WTC11 (cell line): ENCODE data around the gene C1QL4. TPM values are rescaled to one million over a fixed set of nuclear protein-coding genes. Genes with fewer than 3 reads are reported as not detected.

Experiments
- ATAC-seq: fragments of 200-7000 bp; cut with Tn5 transposase; 2 replicates; pipeline ENCODE4 v1.10.0; 2021; ENCODE audit warnings: mild to moderate bottlenecking, moderate library complexity
- CTCF ChIA-PET: fragments of 300-600 bp; sonication (Branson Sonifier 250); formaldehyde crosslinking; loops from one replicate; lab custom pipeline; 2021; ENCODE audit warnings: antibody characterized with exemption; lab: Charles Lee
- POLR2A ChIA-PET: fragments of 350-600 bp; sonication (Branson Sonifier 250); formaldehyde crosslinking; loops from one replicate; lab custom pipeline; 2021; ENCODE audit warnings: antibody characterized with exemption; lab: Charles Lee
- DNase-seq: peaks from one replicate; pipeline ENCODE4 v3.0.0; 2021; ENCODE audit warnings: low spot score
- H3K27ac Mint-ChIP-seq: 2 replicates; pipeline ENCODE4 v1.8.0; 2021; ENCODE audit warnings: mixed read lengths
- H3K27me3 Mint-ChIP-seq: 2 replicates; pipeline ENCODE4 v1.8.0; 2021; ENCODE audit warnings: low read depth, mild to moderate bottlenecking, moderate library complexity, mixed read lengths
- H3K36me3 Mint-ChIP-seq: 2 replicates; pipeline ENCODE4 v1.8.0; 2021; ENCODE audit warnings: mixed read lengths
- H3K4me1 Mint-ChIP-seq: 2 replicates; pipeline ENCODE4 v1.8.0; 2022; ENCODE audit warnings: mixed read lengths
- H3K4me3 Mint-ChIP-seq: 2 replicates; pipeline ENCODE4 v1.8.0; 2021; ENCODE audit warnings: mild to moderate bottlenecking, moderate library complexity, mixed read lengths
- H3K9me3 Mint-ChIP-seq: 2 replicates; pipeline ENCODE4 v1.8.0; 2021; ENCODE audit warnings: mixed read lengths
- AR ChIP-seq: fragments of 250-450 bp; sonication (Bioruptor Pico); IDR thresholded peaks from 2 replicates; pipeline ENCODE4 v1.9.0; 2021; ENCODE audit warnings: mild to moderate bottlenecking
- ATF1 ChIP-seq: sonication (generic); formaldehyde crosslinking; IDR thresholded peaks from 2 replicates; pipeline ENCODE4 v1.8.1; 2023; ENCODE audit warnings: mild to moderate bottlenecking, moderate library complexity, missing genetic modification reagents
- CBFB ChIP-seq: sonication (generic); formaldehyde crosslinking; IDR thresholded peaks from 2 replicates; pipeline ENCODE4 v1.8.1; 2022; ENCODE audit warnings: mild to moderate bottlenecking, low read depth, missing genetic modification reagents
- ERG ChIP-seq: fragments of 250-450 bp; sonication (Bioruptor Pico); IDR thresholded peaks from 2 replicates; pipeline ENCODE4 v1.8.0; 2021; ENCODE audit warnings: mild to moderate bottlenecking
- FOXJ3 ChIP-seq: sonication (generic); formaldehyde crosslinking; IDR thresholded peaks from 2 replicates; pipeline ENCODE4 v1.9.0; 2021; ENCODE audit warnings: missing genetic modification reagents, mild to moderate bottlenecking, borderline replicate concordance
- FOXP4 ChIP-seq: sonication (generic); formaldehyde crosslinking; IDR thresholded peaks from 2 replicates; pipeline ENCODE4 v1.8.0; 2022; ENCODE audit warnings: mild to moderate bottlenecking, missing genetic modification reagents
- GRHL2 ChIP-seq: fragments of 250-450 bp; sonication (Bioruptor Pico); IDR thresholded peaks from 2 replicates; pipeline ENCODE4 v1.8.0; 2022; ENCODE audit warnings: mild to moderate bottlenecking, moderate library complexity; ENCODE audit not compliant: insufficient replicate concordance, severe bottlenecking
- JAZF1 ChIP-seq: fragments of 250-450 bp; sonication (Bioruptor Pico); IDR thresholded peaks from 2 replicates; pipeline ENCODE4 v1.9.0; 2021; ENCODE audit warnings: moderate library complexity, mild to moderate bottlenecking, inconsistent platforms
- MYBL2 ChIP-seq: sonication (generic); formaldehyde crosslinking; IDR thresholded peaks from 2 replicates; pipeline ENCODE4 v1.8.1; 2023; ENCODE audit warnings: mild to moderate bottlenecking, moderate library complexity, missing genetic modification reagents
- NR1H2 ChIP-seq: sonication (generic); formaldehyde crosslinking; IDR thresholded peaks from 2 replicates; pipeline ENCODE4 v1.9.0; 2021; ENCODE audit warnings: mild to moderate bottlenecking, moderate library complexity, missing genetic modification reagents
- PREB ChIP-seq: sonication (generic); formaldehyde crosslinking; IDR thresholded peaks from 2 replicates; pipeline ENCODE4 v1.8.1; 2022; ENCODE audit warnings: mild to moderate bottlenecking, missing genetic modification reagents, moderate library complexity, borderline replicate concordance
- RELA ChIP-seq: sonication (generic); formaldehyde crosslinking; IDR thresholded peaks from 2 replicates; pipeline ENCODE4 v1.8.1; 2022; ENCODE audit warnings: missing genetic modification reagents, mild to moderate bottlenecking, borderline replicate concordance
- RORB ChIP-seq: fragments of 250-450 bp; sonication (Bioruptor Pico); IDR thresholded peaks from 2 replicates; pipeline ENCODE4 v1.9.0; 2021; ENCODE audit warnings: mild to moderate bottlenecking
- TCF7 ChIP-seq: sonication (generic); formaldehyde crosslinking; IDR thresholded peaks from 2 replicates; pipeline ENCODE4 v1.8.0; 2022; ENCODE audit warnings: mild to moderate bottlenecking, low read depth, missing genetic modification reagents, moderate library complexity
- TP53 ChIP-seq: sonication (generic); formaldehyde crosslinking; IDR thresholded peaks from 2 replicates; pipeline ENCODE4 v1.8.1; 2023; ENCODE audit warnings: mild to moderate bottlenecking, missing genetic modification reagents
- USF2 ChIP-seq: sonication (generic); formaldehyde crosslinking; IDR thresholded peaks from 2 replicates; pipeline ENCODE4 v1.8.1; 2023; ENCODE audit warnings: mild to moderate bottlenecking, missing genetic modification reagents, moderate library complexity
- ZNF396 ChIP-seq: fragments of 250-450 bp; sonication (Bioruptor Pico); IDR thresholded peaks from 2 replicates; pipeline ENCODE4 v1.8.0; 2021; ENCODE audit warnings: mild to moderate bottlenecking, moderate library complexity, borderline replicate concordance
- ZNF423 ChIP-seq: fragments of 250-450 bp; sonication (Bioruptor Pico); IDR thresholded peaks from 2 replicates; pipeline ENCODE4 v2.1.2; 2022; ENCODE audit warnings: mild to moderate bottlenecking, moderate library complexity
- ZNF671 ChIP-seq: fragments of 250-450 bp; sonication (Bioruptor Pico); IDR thresholded peaks from 2 replicates; pipeline ENCODE4 v1.8.0; 2021; ENCODE audit warnings: mild to moderate bottlenecking
- total RNA-seq: library from RNA; stranded (reverse); gene quantifications from 3 replicates; pipeline ENCODE4 v1.2.3, GENCODE V29; 2021

C1QL4 gene
- total RNA-seq, 1 experiment from 2014 or later: 1.2 TPM

- no peaks in the 10 kb centered on the region for H3K9me3 Mint-ChIP-seq
- CTCF ChIA-PET: interaction anchor here (0.5 to 6.4 kb wide), 35 partner anchors 9 to 411 kb away, joined by 3 to 234 read pairs (median 5); partner anchors contain the start of genes DNAJC22, KCNH3, PRPH and SPATS2
- no peak for TF ChIP-seq USF2 (CRISPR knock-in tag)
- TF ChIP-seq FOXP4 (CRISPR knock-in tag): no peak
- TF ChIP-seq JAZF1: no peak
- no peak for TF ChIP-seq ZNF671 (CRISPR knock-in tag)
- no peak for TF ChIP-seq ZNF423 (CRISPR knock-in tag)
- TF ChIP-seq FOXJ3: no peak
- TF ChIP-seq MYBL2 (CRISPR knock-in tag): no peak
- no peak for TF ChIP-seq PREB (CRISPR knock-in tag)
- TF ChIP-seq ATF1: no peak
- no peak for TF ChIP-seq TP53
- no peak for TF ChIP-seq RELA (CRISPR knock-in tag)
- TF ChIP-seq ZNF396 (CRISPR knock-in tag): no peak
- TF ChIP-seq NR1H2 (CRISPR knock-in tag): no peak
- no peak for TF ChIP-seq RORB (CRISPR knock-in tag)
- no peak for TF ChIP-seq TCF7 (CRISPR knock-in tag)
- no peak for TF ChIP-seq AR (CRISPR knock-in tag)
- TF ChIP-seq ERG (CRISPR knock-in tag): no peak
- no peak for TF ChIP-seq GRHL2
- no peak for TF ChIP-seq CBFB (CRISPR knock-in tag)
- TF ChIP-seq, all 79 proteins: peak for 0
- Mint-ChIP-seq H3K4me3 (no peak overlapping the region), H3K27ac (no peak overlapping the region), H3K4me1 (peaks cover 20% of the 10 kb centered on the region), H3K27me3 (peaks cover 45% of the 10 kb centered on the region), H3K36me3 (peaks cover 30% of the 10 kb centered on the region)
- DNase-seq: no peak
- POLR2A ChIA-PET: interaction anchor here (0.5 to 2.9 kb wide), 8 partner anchors 8 to 1784 kb away, joined by 3 to 19 read pairs (median 4); partner anchors contain the start of genes SPATS2 and TROAP
- no peak for ATAC-seq
Measured at GRCh38 chr12:49330631-49331379, 6.2 kb downstream of the C1QL4 start.
